ENCODE results near the gene TBC1D14.

DNA sequence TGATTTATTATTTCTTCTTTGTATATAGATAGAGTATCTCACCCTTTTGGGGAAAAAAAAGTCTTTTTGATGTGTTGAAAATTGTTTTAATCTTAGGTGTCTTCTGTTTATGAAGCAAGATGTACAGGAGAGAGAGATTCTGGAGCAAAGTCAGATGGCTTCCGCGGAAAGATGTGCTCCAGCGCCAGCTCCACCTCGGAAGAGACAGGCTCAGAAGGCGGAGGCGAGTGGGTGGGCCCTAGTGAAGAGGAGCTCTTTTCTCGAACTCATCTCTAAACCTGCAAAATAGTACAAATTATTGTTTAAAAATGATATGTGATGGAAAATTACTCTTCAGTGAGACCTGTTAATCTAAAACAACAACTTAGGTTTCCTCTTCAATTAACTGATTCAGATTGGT is 28.9 kb upstream of the TBC1D14 start:
- TF ChIP-seq POLR2AphosphoS5 (IDR thresholded peaks at IDR 0.05; ENCODE audit: low read depth, low read length) (no peak), TAF1 (IDR thresholded peaks at IDR 0.05; ENCODE audit: low read depth, low read length) (no peak), POLR2A (IDR thresholded peaks at IDR 0.05; ENCODE audit: low read depth, low read length) (no peak), SPI1 (IDR thresholded peaks at IDR 0.05; ENCODE audit: low read depth, low read length) (no peak), PAX5 (IDR thresholded peaks at IDR 0.05; ENCODE audit: insufficient read depth, low read length, severe bottlenecking) (no peak)

Data from GM12891 (cell line).